NT2/D1 (cell line): ENCODE measurements around the gene SEC14L2.

Source experiments
- SUZ12 ChIP-seq: IDR thresholded peaks from 2 replicates; pipeline ENCODE4 v1.6.1; 2011; ENCODE audit not compliant: insufficient read length, insufficient read depth; ENCODE audit errors: extremely low read depth
- YY1 ChIP-seq: IDR thresholded peaks from 2 replicates; pipeline ENCODE4 v1.6.1; 2011; ENCODE audit not compliant: insufficient read length, insufficient read depth
- ZNF274 ChIP-seq: IDR thresholded peaks from 2 replicates; pipeline ENCODE4 v1.6.1; 2011; ENCODE audit warnings: mild to moderate bottlenecking, low read depth, low read length

- TF ChIP-seq YY1 (no peak), SUZ12 (no peak), ZNF274 (no peak)
These were observed 73.8 kb downstream of the SEC14L2 start for GRCh38 chr22:30470655-30471054.
